Esophagus muscularis mucosa (tissue), 3 donors: Measurements from ENCODE around the gene RALGDS.

Experiments
- POLR2A ChIP-seq: fragments of 450-650 bp; IDR thresholded peaks from one replicate; pipeline ENCODE4 v1.6.1; 2017; ENCODE audit warnings: antibody characterized with exemption, moderate library complexity, mild to moderate bottlenecking, low read depth
- POLR2AphosphoS5 ChIP-seq, 2 donors: sonication (generic); formaldehyde crosslinking; IDR thresholded peaks; one replicate each; pipeline ENCODE4 v1.6.1; 2017; ENCODE audit warnings: antibody characterized with exemption in 2 of 2
- TF ChIP-seq, protein P1 (sequence below), 3 experiments: fragments of 200-600 bp in 2 of 3; fragments of 450-650 bp in 1 of 3; sonication (generic) in 2 of 3; IDR thresholded peaks; one replicate each; pipeline ENCODE4 v1.5.1; 2017 to 2019; ENCODE audit warnings: antibody characterized with exemption in 3 of 3, mild to moderate bottlenecking in 2 of 3, moderate library complexity in 1 of 3

GRCh38 chr9:133059623-133060022 is 61.4 kb downstream of the RALGDS start:
- TF ChIP-seq, protein P1, sequence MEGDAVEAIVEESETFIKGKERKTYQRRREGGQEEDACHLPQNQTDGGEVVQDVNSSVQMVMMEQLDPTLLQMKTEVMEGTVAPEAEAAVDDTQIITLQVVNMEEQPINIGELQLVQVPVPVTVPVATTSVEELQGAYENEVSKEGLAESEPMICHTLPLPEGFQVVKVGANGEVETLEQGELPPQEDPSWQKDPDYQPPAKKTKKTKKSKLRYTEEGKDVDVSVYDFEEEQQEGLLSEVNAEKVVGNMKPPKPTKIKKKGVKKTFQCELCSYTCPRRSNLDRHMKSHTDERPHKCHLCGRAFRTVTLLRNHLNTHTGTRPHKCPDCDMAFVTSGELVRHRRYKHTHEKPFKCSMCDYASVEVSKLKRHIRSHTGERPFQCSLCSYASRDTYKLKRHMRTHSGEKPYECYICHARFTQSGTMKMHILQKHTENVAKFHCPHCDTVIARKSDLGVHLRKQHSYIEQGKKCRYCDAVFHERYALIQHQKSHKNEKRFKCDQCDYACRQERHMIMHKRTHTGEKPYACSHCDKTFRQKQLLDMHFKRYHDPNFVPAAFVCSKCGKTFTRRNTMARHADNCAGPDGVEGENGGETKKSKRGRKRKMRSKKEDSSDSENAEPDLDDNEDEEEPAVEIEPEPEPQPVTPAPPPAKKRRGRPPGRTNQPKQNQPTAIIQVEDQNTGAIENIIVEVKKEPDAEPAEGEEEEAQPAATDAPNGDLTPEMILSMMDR (IDR thresholded peaks at IDR 0.05), result no peak
- TF ChIP-seq POLR2AphosphoS5 (IDR thresholded peaks at IDR 0.05) (no peak), POLR2A (no peak)
